T-cell (primary cell): ENCODE data around the gene NOLC1. TPM values are rescaled to one million over a fixed set of nuclear protein-coding genes. Genes with fewer than 3 reads are reported as not detected.
A peak's percentile ranks its signal among the peaks of the same experiment; 100 is the strongest.
"Not testable (repeated sequence)": the region's sequence is repeated elsewhere in the genome, so short reads cannot be mapped to it uniquely, and the experiment has no call there.

Experiments used
- ATAC-seq, 4 experiments: fragments of 200-7000 bp in 3 of 4; fragments of 150-1000 bp in 1 of 4; cut with Tn5 transposase; replicated peaks in 1 of 4; 1 replicate in 3 of 4; 2 replicates in 1 of 4; pipeline ENCODE4 v1.10.0; 2021; ENCODE audit warnings: moderate library complexity in 3 of 4, mild to moderate bottlenecking in 2 of 4, moderate number of reproducible peaks in 1 of 4
- CTCF ChIA-PET, 2 donors: fragments of 300-600 bp; sonication (Branson Sonifier 250); formaldehyde crosslinking; loops; one replicate each; lab custom pipeline; 2022; ENCODE audit warnings: antibody characterized with exemption in 2 of 2; lab: Charles Lee
- POLR2A ChIA-PET, 2 donors: fragments of 300-600 bp; sonication (Branson Sonifier 250); formaldehyde crosslinking; loops; one replicate each; lab custom pipeline; 2022; ENCODE audit warnings: antibody characterized with exemption in 2 of 2; lab: Charles Lee
- DNase-seq, 35 experiments: peaks; one replicate each; pipeline versions ENCODE4 v3.0.0 to v3.0.0-alpha.2; 2013 to 2023
- H3K27ac ChIP-seq: one replicate; pipeline ENCODE4 v1.5.1; 2013; ENCODE audit warnings: low read length
- H3K27me3 ChIP-seq, 2 experiments: replicated peaks in 1 of 2; 1 replicate in 1 of 2; 2 replicates in 1 of 2; pipeline versions ENCODE4 v1.6.1 to v1.7.0; 2013; ENCODE audit warnings: low read length in 1 of 2, mixed read lengths in 1 of 2; ENCODE audit not compliant: control insufficient read depth in 2 of 2, insufficient read depth in 2 of 2; ENCODE audit errors: extremely low read depth in 1 of 2
- H3K36me3 ChIP-seq, 2 donors: 1 replicate in 1 of 2; 2 replicates in 1 of 2; pipeline versions ENCODE4 v1.6.1 to v1.7.0; 2013; ENCODE audit warnings: low read length in 1 of 2; ENCODE audit not compliant: control insufficient read depth in 2 of 2, insufficient read depth in 1 of 2; ENCODE audit errors: extremely low read depth in 1 of 2
- H3K4me1 ChIP-seq, 2 experiments: 1 replicate in 1 of 2; 2 replicates in 1 of 2; pipeline versions ENCODE4 v1.6.1 to v1.7.0; 2013; ENCODE audit warnings: low read length in 2 of 2, mixed read lengths in 1 of 2; ENCODE audit not compliant: insufficient read depth in 2 of 2, control insufficient read depth in 1 of 2; ENCODE audit errors: extremely low read depth in 1 of 2
- H3K4me3 ChIP-seq, 2 donors: 1 replicate in 1 of 2; 2 replicates in 1 of 2; pipeline versions ENCODE4 v1.5.1 to v1.7.0; 2013; ENCODE audit warnings: mild to moderate bottlenecking in 2 of 2, low read length in 1 of 2, moderate library complexity in 1 of 2; ENCODE audit not compliant: control insufficient read depth in 1 of 2; ENCODE audit errors: extremely low read depth in 1 of 2
- H3K9me3 ChIP-seq: 2 replicates; pipeline ENCODE4 v1.7.0; 2013
- H3K27ac Mint-ChIP-seq, 2 donors: one replicate each; pipeline ENCODE4 v1.8.0; 2020 to 2021; ENCODE audit warnings: mild to moderate bottlenecking in 2 of 2, mixed read lengths in 2 of 2
- H3K27me3 Mint-ChIP-seq, 2 donors: one replicate each; pipeline ENCODE4 v1.8.0; 2021 to 2022; ENCODE audit warnings: mixed read lengths in 2 of 2
- H3K36me3 Mint-ChIP-seq: one replicate; pipeline ENCODE4 v1.8.0; 2021; ENCODE audit warnings: mixed read lengths
- H3K4me1 Mint-ChIP-seq, 3 donors: one replicate each; pipeline ENCODE4 v1.8.0; 2020 to 2022; ENCODE audit warnings: mixed read lengths in 3 of 3, mild to moderate bottlenecking in 1 of 3
- H3K4me3 Mint-ChIP-seq, 3 donors: one replicate each; pipeline ENCODE4 v1.8.0; 2020 to 2022; ENCODE audit warnings: mild to moderate bottlenecking in 3 of 3, mixed read lengths in 3 of 3, moderate library complexity in 3 of 3
- H3K9me3 Mint-ChIP-seq, 3 donors: one replicate each; pipeline ENCODE4 v1.8.0; 2020 to 2022; ENCODE audit warnings: mixed read lengths in 3 of 3
- WGBS: methylation state at CpG from one replicate; pipeline ENCODE4 v1.1.5; 2013; ENCODE audit warnings: missing lambda C conversion rate; ENCODE audit not compliant: insufficient coverage; 5-methylcytosine and 5-hydroxymethylcytosine counted together
- total RNA-seq, 35 experiments: library from RNA in 6 of 35; stranded (reverse) in 6 of 35; fragments of 120-200 nt in 1 of 35; gene quantifications; one replicate each; pipeline versions ENCODE4 v1.2.1 to v1.2.4 and lab custom pipeline; 2013 to 2026

The NOLC1 gene
- total RNA-seq, 5 donors from 2014 or later (not counting 1 experiment from before 2014, with no cell fraction given), result 40.7 to 69.8 (median 62.4) TPM

DNA sequence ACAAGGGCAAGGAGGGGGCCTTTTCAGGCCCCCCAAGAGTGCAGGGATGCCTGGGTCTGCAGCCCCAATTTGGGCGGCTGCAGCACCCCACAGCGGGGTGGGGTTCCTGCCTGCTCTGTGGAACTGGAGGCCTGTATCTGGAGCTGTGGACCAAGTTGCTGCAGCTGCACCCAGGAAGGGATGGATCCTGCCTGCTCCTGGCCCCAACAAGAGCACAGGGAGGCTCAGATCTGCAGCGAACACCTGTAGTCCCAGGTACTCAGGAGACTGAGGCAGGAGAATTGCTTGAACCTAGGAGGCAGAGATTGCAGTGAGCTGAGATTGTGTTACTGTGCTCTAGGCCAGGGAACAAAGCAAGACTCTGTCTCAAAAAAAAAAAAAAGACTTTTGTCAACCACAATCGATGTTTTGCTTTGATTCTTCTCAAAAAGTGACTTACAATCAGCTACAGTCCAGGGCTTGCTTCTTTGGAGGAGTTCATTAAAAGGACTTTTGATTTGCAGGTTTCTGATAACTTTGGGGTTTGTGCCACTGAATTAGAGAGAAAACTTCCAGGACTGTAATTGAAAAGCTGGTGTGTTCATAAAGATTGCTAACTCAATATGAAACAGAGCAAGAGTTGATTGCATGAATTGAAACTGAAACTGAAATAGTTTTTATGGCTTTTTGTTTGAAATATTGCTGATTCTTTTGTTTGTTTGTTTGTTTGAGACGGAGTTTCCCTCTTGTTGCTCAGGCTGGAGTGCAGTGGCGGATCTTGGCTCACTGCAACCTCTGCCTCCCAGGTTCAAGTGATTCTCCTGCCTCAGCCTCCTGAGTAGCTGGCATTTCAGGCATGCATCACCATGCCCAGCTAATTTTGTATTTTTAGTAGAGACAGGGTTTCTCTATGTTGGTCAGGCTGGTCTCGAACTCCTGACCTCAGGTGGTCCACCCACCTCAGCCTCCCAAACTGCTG, 37.0 kb downstream of the NOLC1 start:
- ATAC-seq, result peak; percentile 24 to 68 (median 45)
- Histone ChIP-seq H3K27ac (peak overlapping the region; percentile 50), H3K4me1 (peaks cover 0 to 15% of the 10 kb centered on the region in 2 experiments)
- not testable (repeated sequence) for H3K27me3 Mint-ChIP-seq, H3K27me3 ChIP-seq, H3K4me3 ChIP-seq, H3K36me3 ChIP-seq, H3K36me3 Mint-ChIP-seq, H3K9me3 ChIP-seq
- ChIA-PET POLR2A (interaction anchor here in 1 of 2 donors (0.6 to 0.7 kb wide), 3 partner anchors 67 to 453 kb away, joined by 3 to 10 read pairs (median 7); no protein-coding TSS in a partner anchor), CTCF (interaction anchor here (0.6 to 1.1 kb wide), 5 partner anchors 28 to 1691 kb away, joined by 3 to 4 read pairs (median 3); no protein-coding TSS in a partner anchor)
- Mint-ChIP-seq H3K9me3 (peaks cover 0 to 12% (median 0%) of the 10 kb centered on the region in 3 donors), H3K27ac (peak overlapping the region; percentile 87 to 94), H3K4me3 (peak overlapping the region; percentile 41 to 55 (median 54)), H3K4me1 (peaks cover 16 to 17% (median 16%) of the 10 kb centered on the region in 3 donors)
- 41% methylated on average over 4 of the region's 7 CpGs for WGBS
- peak in 1 of 35 experiments; percentile 29 for DNase-seq

DNA sequence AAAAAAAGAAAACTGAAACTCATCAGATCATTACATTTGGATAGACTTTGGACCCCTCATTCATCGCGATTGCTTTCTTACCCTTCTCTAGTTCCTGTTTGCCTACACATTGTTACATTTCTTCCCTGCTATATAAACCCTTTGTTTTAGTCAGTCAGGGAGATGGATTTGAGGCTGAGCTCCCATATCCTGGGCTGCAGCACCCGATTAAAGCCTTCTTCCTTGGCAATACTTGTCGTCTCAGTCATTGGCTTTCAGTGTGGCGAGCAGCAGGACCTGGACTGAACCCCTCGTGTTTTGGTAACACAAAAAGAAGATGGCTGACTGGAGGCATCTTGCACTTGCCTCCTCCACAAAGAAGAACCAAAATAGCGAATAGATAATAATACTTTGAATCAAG, 39.8 kb downstream of the NOLC1 start:
- ATAC-seq, result no peak
- WGBS, result 93% methylated on average over 3 of the region's 7 CpGs
- Mint-ChIP-seq H3K36me3 (no peaks in the 10 kb centered on the region), H3K4me1 (peaks cover 16 to 17% (median 16%) of the 10 kb centered on the region in 3 donors), H3K9me3 (peaks cover 0 to 8% (median 0%) of the 10 kb centered on the region in 3 donors), H3K27ac (no peak overlapping the region), H3K4me3 (no peak overlapping the region), H3K27me3 (no peaks in the 10 kb centered on the region)
- POLR2A ChIA-PET, result no interaction called here
- Histone ChIP-seq H3K27me3 (peaks cover 0 to under 1% of the 10 kb centered on the region in 2 experiments), H3K4me1 (peaks cover 0 to 15% of the 10 kb centered on the region in 2 experiments), H3K27ac (no peak overlapping the region), H3K36me3 (no peaks in the 10 kb centered on the region), H3K4me3 (no peak overlapping the region), H3K9me3 (no peaks in the 10 kb centered on the region)
- no peak for DNase-seq
- CTCF ChIA-PET, result no interaction called here

DNA sequence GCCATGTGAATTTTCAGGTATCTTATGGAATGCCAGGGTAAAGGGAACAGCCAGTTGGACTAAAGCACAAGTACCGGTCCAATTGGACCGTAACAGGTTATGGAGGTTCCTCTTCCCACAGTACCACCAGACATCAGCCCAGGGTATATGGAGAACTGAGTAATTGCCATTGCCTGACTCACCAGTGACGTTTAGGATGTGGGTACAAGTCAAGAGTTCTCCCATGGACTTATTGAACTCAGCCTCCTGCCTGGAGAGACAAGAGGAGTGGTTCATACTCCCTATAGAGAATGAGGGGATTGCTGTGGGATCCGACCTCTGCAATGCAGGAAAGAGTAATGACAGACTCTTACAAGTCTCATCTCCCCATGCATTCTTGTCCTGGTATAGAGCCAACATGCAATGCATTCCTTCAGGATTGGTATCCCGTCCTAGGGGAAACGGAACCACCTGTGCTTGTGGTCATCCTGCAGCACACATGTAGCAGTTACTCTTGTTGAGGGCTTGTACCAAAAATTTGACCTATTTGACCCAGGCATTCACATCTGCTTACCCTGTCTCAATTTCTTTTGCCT, 43.2 kb downstream of the NOLC1 start:
- DNase-seq (no peak), ATAC-seq (no peak)
- Histone ChIP-seq H3K4me1 (no peaks in the 10 kb centered on the region), H3K27me3 (peaks cover 0 to 2% of the 10 kb centered on the region in 2 experiments), H3K9me3 (no peaks in the 10 kb centered on the region), H3K27ac (no peak overlapping the region), H3K36me3 (no peaks in the 10 kb centered on the region), H3K4me3 (no peak overlapping the region)
- POLR2A ChIA-PET, result no interaction called here
- Mint-ChIP-seq H3K27me3 (peaks cover 0 to 4% of the 10 kb centered on the region in 2 donors), H3K4me3 (no peak overlapping the region), H3K4me1 (no peaks in the 10 kb centered on the region), H3K27ac (no peak overlapping the region), H3K36me3 (no peaks in the 10 kb centered on the region), H3K9me3 (peaks cover 0 to 8% (median 0%) of the 10 kb centered on the region in 3 donors)
- WGBS, result 71% methylated on average over 2 of the region's 6 CpGs
- CTCF ChIA-PET, result interaction anchor here in 1 of 2 donors (0.7 kb wide), 1 partner anchor 489 kb away, joined by 6 read pairs; no protein-coding TSS in a partner anchor

DNA sequence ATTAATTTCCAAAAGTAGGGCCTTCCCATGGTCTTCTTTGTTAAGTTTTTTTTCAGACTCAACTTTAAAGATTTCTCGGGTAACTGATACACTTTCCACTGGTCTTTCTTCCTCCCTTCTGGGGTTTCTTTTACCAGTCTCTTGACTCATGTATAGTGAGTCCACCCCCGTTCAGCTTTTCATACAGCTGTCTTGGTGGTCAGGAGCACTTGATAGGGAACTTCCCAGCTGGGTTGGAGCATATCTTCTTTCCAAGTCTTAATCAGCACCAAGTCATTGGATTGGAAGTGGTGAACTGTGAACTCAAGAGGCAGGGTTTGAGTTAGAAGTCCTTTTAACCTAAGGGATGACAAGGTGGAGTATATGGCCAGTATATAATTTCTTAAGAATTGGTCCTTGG, 44.7 kb downstream of the NOLC1 start:
- Histone ChIP-seq H3K27ac (no peak overlapping the region), H3K4me3 (no peak overlapping the region), H3K4me1 (no peaks in the 10 kb centered on the region), H3K9me3 (no peaks in the 10 kb centered on the region), H3K36me3 (no peaks in the 10 kb centered on the region), H3K27me3 (peaks cover 2 to 4% of the 10 kb centered on the region in 2 experiments)
- peaks cover 6% of the 10 kb centered on the region in 2 donors for H3K27me3 Mint-ChIP-seq
- DNase-seq (no peak), ATAC-seq (no peak)
- peaks cover 0 to 3% (median 0%) of the 10 kb centered on the region in 3 donors for H3K9me3 Mint-ChIP-seq
- WGBS, result 0% methylated on average over 1 of the region's 2 CpGs
- ChIA-PET CTCF (no interaction called here), POLR2A (no interaction called here)
- no peaks in the 10 kb centered on the region for H3K36me3 Mint-ChIP-seq
- H3K4me3 Mint-ChIP-seq, result no peak overlapping the region
- H3K27ac Mint-ChIP-seq, result no peak overlapping the region
- H3K4me1 Mint-ChIP-seq, result no peaks in the 10 kb centered on the region

DNA sequence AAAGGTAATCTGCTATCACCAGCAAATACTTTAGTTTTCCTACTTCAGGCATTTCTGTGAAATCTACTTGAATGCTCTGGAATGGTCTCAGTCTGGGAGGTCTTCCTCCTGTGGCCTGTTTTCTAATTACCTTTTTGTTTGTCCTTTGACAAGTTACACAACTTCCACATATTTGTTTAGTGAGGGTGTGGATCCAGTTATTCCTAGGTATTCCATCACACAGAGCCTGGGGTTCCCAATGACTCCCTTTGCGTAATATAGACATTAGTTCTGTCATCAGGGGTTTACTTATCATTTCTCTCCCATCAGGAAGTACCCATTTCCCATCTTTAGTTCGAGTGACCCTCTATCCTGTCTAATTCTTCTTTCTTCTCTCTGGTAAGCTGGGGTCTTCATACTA, 45.8 kb downstream of the NOLC1 start:
- H3K4me3 ChIP-seq, result no peak overlapping the region
- ATAC-seq, result no peak
- H3K36me3 Mint-ChIP-seq, result no peaks in the 10 kb centered on the region
- no peaks in the 10 kb centered on the region for H3K4me1 ChIP-seq
- H3K27me3 Mint-ChIP-seq, result peaks cover 13 to 14% of the 10 kb centered on the region in 2 donors
- H3K9me3 Mint-ChIP-seq, result no peaks in the 10 kb centered on the region
- no CpG with 5 or more reads among the region's 2 CpGs for WGBS
- no peaks in the 10 kb centered on the region for H3K4me1 Mint-ChIP-seq
- no peak overlapping the region for H3K27ac Mint-ChIP-seq
- no peak overlapping the region for H3K4me3 Mint-ChIP-seq
- ChIA-PET POLR2A (no interaction called here), CTCF (no interaction called here)
- DNase-seq, result no peak
- H3K9me3 ChIP-seq, result no peaks in the 10 kb centered on the region
- H3K36me3 ChIP-seq, result no peaks in the 10 kb centered on the region
- H3K27ac ChIP-seq, result no peak overlapping the region
- H3K27me3 ChIP-seq, result peaks cover 2 to 4% of the 10 kb centered on the region in 2 experiments
